ENCODE data around the gene MUC5AC. TPM values are rescaled to one million over a fixed set of nuclear protein-coding genes. Genes with fewer than 3 reads are reported as not detected.
"Not testable (repeated sequence)": the region's sequence is repeated elsewhere in the genome, so short reads cannot be mapped to it uniquely, and the experiment has no call there.

The MUC5AC gene
- total RNA-seq (not detected), total RNA-seq (0 reads per million in 2 donors)

DNA sequence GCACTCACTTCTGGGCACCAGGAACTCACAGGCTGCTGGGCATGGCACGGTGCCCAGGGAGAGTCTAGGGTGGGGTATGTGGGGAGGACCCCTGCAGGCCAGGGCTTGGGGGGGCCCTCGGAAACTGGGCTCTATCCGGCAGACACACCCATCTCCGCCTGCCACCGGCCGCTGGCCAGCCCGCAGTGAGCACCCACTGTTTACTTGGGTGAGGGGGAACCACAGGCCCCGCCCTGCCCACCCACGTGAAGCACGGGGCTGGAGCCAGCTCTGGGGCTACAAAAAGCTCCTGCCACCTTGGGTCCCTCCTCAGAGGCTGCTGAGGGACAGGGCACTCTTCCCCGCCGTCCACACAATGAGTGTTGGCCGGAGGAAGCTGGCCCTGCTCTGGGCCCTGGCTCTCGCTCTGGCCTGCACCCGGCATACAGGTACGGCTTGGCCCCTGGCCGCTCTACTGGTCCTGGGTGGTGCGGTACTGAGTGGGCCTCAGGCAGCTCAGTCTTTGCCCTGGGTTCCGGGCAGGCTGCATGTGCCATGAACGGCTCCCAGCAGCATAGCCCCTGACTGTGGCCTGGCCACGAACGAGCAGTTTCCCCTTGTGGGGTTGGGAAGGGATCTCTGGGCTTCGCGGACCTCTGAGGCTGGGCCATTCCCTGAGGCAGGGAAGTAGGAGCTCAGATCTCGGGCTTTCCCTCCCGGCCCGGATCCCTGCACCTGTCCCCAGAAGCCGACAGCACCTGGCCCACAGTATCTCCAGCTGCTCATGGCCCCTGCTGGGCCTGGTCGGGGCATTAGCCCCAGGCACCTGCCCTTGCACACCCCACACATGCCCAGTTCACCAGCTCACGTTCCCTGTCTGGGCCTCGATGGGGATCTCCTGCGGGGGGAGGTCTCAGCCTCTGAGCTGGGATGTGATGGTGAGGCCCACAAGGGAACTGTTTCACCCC is at the start of gene MUC5AC:
TSS of gene MUC5AC (plus strand) at position 309 of the 947 bp plus-strand sequence. CDS start at position 356, 47 bp downstream.
- ATAC-seq (no peak), DNase-seq (no peak)
- H3K36me3 Mint-ChIP-seq (ENCODE audit: low read depth) = no peaks in the 10 kb centered on the region
- H3K4me1 Mint-ChIP-seq = no peaks in the 10 kb centered on the region
- H3K4me3 Mint-ChIP-seq = no peak within 1 kb of the TSS
- no peaks in the 10 kb centered on the region for H3K27me3 Mint-ChIP-seq
- H3K27ac Mint-ChIP-seq = no peak within 1 kb of the TSS
- no peaks in the 10 kb centered on the region for H3K9me3 ChIP-seq (ENCODE audit: control insufficient read depth, low read length, poor library complexity, severe bottlenecking)

- DNase-seq (no peak), ATAC-seq (no peak)
- no peak overlapping the region for H3K4me3 Mint-ChIP-seq
- no peaks in the 10 kb centered on the region for H3K9me3 ChIP-seq (ENCODE audit: control insufficient read depth, low read length, poor library complexity, severe bottlenecking)
- no peaks in the 10 kb centered on the region for H3K36me3 Mint-ChIP-seq (ENCODE audit: low read depth)
- H3K27me3 Mint-ChIP-seq = no peaks in the 10 kb centered on the region
- no peaks in the 10 kb centered on the region for H3K4me1 Mint-ChIP-seq
- no peak overlapping the region for H3K27ac Mint-ChIP-seq
These were observed 49.4 kb upstream of the MUC5AC start for GRCh38 chr11:1108246-1108900.

DNA sequence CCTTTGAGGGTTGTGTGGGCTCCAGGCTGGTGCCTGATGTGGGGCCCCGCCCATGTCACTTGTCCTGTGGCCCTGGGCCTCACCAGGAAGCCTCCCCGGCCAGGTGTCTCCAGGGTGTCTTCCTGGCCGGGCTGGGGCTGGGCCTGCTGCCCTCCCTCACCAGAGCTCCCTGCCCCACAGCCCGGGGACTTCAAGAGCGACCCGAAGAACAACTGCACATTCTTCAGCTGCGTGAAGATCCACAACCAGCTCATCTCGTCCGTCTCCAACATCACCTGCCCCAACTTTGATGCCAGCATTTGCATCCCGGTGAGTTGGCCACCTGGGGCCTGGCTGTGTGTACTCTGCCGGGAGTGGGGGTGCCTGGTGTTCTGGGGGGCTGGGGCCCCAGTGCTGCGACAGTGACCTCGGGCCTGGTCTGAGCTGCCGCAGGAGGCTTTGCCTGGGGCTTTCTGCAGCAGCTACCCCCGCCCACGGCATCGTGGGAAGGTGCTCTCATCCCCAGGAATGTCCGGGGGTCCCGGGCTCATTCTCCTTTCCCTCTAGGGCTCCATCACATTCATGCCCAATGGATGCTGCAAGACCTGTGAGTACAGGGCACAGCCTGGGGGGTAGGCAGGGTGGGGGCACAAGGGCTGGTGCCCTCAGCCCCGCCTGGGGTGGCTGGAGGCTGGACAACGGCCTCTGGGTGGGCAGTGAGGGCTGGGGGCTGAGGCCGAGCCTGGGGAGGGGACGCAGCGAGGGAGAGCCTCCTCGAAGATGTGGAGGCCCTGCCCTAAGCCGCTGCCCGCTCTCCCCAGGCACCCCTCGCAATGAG is 48.4 kb upstream of the MUC5AC start:
- H3K36me3 Mint-ChIP-seq (ENCODE audit: low read depth) = no peaks in the 10 kb centered on the region

GRCh38 chr11:1109918-1110705 is 47.6 kb upstream of the MUC5AC start:
- Mint-ChIP-seq H3K4me1 (peaks cover 5% of the 10 kb centered on the region), H3K36me3 (ENCODE audit: low read depth) (no peaks in the 10 kb centered on the region), H3K27ac (no peak overlapping the region), H3K27me3 (no peaks in the 10 kb centered on the region), H3K4me3 (no peak overlapping the region)
- no peaks in the 10 kb centered on the region for H3K9me3 ChIP-seq (ENCODE audit: control insufficient read depth, low read length, poor library complexity, severe bottlenecking)
- ATAC-seq = no peak
- peak in 1 of 3 donors; percentile 5 for DNase-seq

More for the DNA sequence above, 48.4 kb upstream of the MUC5AC start:
- Mint-ChIP-seq H3K4me3 (no peak overlapping the region), H3K27me3 (no peaks in the 10 kb centered on the region), H3K4me1 (peaks cover 2% of the 10 kb centered on the region), H3K27ac (no peak overlapping the region)
- DNase-seq (no peak), ATAC-seq (no peak)
- no peaks in the 10 kb centered on the region for H3K9me3 ChIP-seq (ENCODE audit: control insufficient read depth, low read length, poor library complexity, severe bottlenecking)

DNA sequence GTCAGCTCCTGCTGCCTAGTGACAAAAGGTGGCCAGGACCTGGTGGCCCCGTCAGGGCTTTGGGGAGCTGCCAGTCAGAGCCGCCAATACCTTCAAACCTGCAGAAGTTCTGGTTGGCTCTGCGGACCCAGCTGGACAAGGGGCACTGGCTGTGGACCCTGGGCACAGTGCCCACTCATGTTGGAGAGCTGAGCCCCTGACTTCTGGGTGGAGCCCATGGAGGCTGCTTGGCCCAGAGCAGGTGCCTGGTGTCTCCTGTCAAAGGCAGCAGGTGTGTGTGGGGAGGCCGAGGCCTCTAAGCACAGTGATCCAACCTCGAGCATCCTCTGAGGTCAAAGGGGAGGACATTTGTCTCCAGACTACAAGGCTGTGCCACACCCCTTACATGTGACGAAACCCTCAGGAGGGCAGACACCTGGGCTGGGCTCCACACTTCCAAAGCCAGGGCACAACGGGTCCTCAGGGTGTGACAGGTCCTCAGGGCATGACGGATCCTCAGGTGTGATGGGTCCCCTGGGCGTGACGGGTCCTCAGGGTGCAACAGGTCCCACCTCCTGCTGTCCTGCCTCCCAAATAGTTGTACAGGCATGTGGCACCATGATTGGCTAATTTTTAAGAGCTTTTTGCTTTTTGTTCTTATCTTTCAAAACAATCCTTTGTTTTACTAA is 46.1 kb upstream of the MUC5AC start:
- ATAC-seq = no peak
- peaks cover 5% of the 10 kb centered on the region for H3K4me1 Mint-ChIP-seq
- no peak overlapping the region for H3K27ac Mint-ChIP-seq
- peaks cover 4% of the 10 kb centered on the region for H3K27me3 Mint-ChIP-seq
- H3K4me3 Mint-ChIP-seq = no peak overlapping the region
- no peaks in the 10 kb centered on the region for H3K36me3 Mint-ChIP-seq (ENCODE audit: low read depth)
- H3K9me3 ChIP-seq (ENCODE audit: control insufficient read depth, low read length, poor library complexity, severe bottlenecking) = no peaks in the 10 kb centered on the region
- peak in 2 of 3 donors; percentile 3 to 4 for DNase-seq

- ATAC-seq (no peak), DNase-seq (peak; percentile 2 to 8 (median 5))
- no peak overlapping the region for H3K4me3 Mint-ChIP-seq
These were observed 45.2 kb upstream of the MUC5AC start for GRCh38 chr11:1112351-1113191.

DNA sequence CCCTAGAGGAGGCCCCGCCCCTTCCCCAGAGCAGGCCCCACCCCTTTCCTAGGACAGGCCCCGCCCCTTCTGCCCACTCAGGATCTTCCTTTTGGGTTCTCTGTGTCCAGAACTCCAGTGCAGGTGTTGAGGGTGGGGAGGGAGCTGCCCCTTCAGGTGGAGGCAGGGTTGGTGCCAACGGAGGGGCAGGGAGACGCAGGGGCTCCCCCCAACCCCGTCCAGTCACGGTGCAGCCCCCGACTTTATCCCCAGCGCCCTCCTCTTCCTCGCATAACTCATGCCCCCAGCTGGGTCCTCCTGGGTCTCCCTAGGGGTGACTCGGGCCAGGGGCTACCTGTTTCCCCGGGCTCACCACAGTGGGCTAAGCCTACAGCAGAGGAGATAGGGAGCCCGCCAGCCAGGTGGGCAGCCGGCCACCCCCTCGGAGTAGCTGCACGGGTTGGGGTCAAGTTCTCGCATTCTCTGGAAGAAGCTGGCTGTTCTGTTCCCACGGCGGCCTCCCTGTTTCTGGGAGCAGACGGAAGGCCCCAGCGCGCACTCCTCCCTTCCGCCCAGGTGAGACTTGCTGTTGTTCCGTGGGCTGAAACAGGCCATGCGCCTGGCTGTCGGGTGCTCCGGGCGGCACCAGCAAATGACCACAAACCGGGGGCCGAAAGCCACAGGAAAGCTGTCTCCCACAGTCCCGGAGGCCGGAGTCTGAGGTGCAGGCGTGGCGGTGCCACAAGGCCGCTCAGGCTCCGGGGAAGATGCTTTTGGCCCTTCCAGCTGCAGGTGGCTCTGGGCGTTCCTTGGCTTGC is 44.1 kb upstream of the MUC5AC start:
- H3K27ac Mint-ChIP-seq = no peak overlapping the region
- H3K4me1 Mint-ChIP-seq = peaks cover 5% of the 10 kb centered on the region
- ATAC-seq (no peak), DNase-seq (peak in 2 of 3 donors; percentile 2 to 8)
- H3K27me3 Mint-ChIP-seq = peaks cover 5% of the 10 kb centered on the region
- H3K4me3 Mint-ChIP-seq = no peak overlapping the region
- H3K36me3 Mint-ChIP-seq (ENCODE audit: low read depth) = no peaks in the 10 kb centered on the region
- no peaks in the 10 kb centered on the region for H3K9me3 ChIP-seq (ENCODE audit: control insufficient read depth, low read length, poor library complexity, severe bottlenecking)

More at GRCh38 chr11:1112351-1113191, 45.2 kb upstream of the MUC5AC start:
- Mint-ChIP-seq H3K27ac (no peak overlapping the region), H3K4me1 (peaks cover 5% of the 10 kb centered on the region), H3K36me3 (ENCODE audit: low read depth) (no peaks in the 10 kb centered on the region), H3K27me3 (peaks cover 5% of the 10 kb centered on the region)
- no peaks in the 10 kb centered on the region for H3K9me3 ChIP-seq (ENCODE audit: control insufficient read depth, low read length, poor library complexity, severe bottlenecking)

DNA sequence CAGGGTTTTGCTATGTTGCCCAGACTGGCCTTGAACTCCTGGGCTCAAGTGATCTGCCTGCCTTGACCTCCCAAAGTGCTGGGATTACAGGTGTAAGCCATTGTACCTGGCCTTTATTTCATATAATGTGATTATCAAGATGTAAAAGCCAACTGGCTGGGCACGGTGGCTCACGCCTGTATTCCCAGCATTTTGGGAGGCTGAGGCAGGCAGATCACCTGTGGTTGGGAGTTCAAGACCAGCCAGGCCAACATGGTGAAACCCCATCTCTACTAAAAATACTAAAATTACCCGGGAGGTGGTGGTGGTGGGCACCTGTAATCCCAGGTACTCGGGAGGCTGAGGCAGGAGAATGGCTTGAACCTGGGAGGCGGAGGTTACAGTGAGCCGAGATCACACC is 42.5 kb upstream of the MUC5AC start:
- H3K27ac Mint-ChIP-seq; H3K9me3 ChIP-seq (ENCODE audit: control insufficient read depth, low read length, poor library complexity, severe bottlenecking); DNase-seq; H3K4me3 Mint-ChIP-seq; H3K36me3 Mint-ChIP-seq (ENCODE audit: low read depth); H3K27me3 Mint-ChIP-seq; H3K4me1 Mint-ChIP-seq; ATAC-seq: not testable (repeated sequence)

DNA sequence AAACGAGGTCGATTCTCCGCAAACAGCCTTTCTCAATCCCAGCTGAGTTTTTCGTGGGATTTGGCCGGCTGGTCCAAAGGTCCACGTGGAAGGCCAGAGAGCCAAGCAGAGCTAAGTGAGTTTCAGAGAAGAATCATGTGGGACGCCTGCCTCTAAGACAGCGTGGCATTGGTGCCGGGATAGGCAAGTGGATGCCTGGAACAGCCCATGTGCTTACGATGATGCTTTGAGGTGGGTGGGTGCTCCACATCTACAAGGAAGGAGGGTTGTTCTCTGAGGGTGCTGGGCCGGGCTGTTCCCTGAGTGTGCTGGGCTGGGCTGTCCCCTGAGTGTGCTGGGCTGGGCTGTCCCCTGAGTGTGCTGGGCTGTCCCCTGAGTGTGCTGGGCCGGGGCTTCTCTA is 41.6 kb upstream of the MUC5AC start:
- H3K4me1 Mint-ChIP-seq = peaks cover 5% of the 10 kb centered on the region
- ATAC-seq (no peak), DNase-seq (no peak)
- peaks cover 5% of the 10 kb centered on the region for H3K27me3 Mint-ChIP-seq
- H3K27ac Mint-ChIP-seq = no peak overlapping the region
- no peaks in the 10 kb centered on the region for H3K9me3 ChIP-seq (ENCODE audit: control insufficient read depth, low read length, poor library complexity, severe bottlenecking)
- no peak overlapping the region for H3K4me3 Mint-ChIP-seq
- no peaks in the 10 kb centered on the region for H3K36me3 Mint-ChIP-seq (ENCODE audit: low read depth)

DNA sequence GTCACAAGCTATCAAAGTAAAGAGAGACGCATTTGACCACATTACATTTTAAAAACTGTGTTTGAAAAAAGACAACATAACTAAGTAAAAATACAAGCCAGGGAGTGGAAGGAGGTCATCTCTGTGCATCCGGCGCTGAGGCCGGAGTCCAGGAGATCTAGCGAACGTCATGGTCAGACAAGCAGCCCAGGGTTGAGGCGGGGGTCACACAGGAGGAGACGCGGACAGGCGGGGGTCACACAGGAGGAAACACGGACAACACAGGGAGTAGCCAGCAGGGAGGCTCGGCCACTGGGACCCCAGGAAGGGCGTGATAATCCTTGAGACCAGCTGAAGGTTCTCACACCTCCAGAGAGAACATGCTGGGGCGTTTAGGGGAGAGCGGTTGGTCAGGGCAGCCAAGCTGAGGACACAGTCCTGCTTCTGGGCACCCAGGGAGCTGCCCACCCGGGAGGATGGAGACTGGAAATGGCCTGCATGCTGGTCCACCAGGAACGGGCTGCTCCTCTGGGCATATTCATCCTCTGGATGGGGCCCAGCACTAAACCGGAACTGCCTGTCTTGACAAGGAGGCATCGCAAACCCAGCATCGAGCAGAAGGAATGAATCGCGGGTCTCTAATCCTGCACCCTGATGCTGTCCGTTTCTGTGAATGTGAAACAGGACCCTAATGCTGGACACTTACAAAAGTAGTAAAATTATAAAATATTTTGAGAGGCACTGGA is 40.9 kb upstream of the MUC5AC start:
- Mint-ChIP-seq H3K27ac (no peak overlapping the region), H3K36me3 (ENCODE audit: low read depth) (no peaks in the 10 kb centered on the region), H3K27me3 (peaks cover 5% of the 10 kb centered on the region), H3K4me3 (no peak overlapping the region), H3K4me1 (peaks cover 5% of the 10 kb centered on the region)
- no peaks in the 10 kb centered on the region for H3K9me3 ChIP-seq (ENCODE audit: control insufficient read depth, low read length, poor library complexity, severe bottlenecking)
- peak in 1 of 3 donors; percentile 2 for DNase-seq
- no peak for ATAC-seq
